CD8-positive, alpha-beta memory T cell (primary cell): ENCODE measurements around the gene PDE8B. TPM values are rescaled to one million over a fixed set of nuclear protein-coding genes. Genes with fewer than 3 reads are reported as not detected.
"Not testable (repeated sequence)": the region's sequence is repeated elsewhere in the genome, so short reads cannot be mapped to it uniquely, and the experiment has no call there.

Source experiments
- CTCF ChIA-PET: fragments of 350-600 bp; sonication (Branson Sonifier 250); formaldehyde crosslinking; loops from one replicate; lab custom pipeline; 2021; ENCODE audit warnings: antibody characterized with exemption; lab: Charles Lee
- POLR2A ChIA-PET: fragments of 350-600 bp; sonication (Branson Sonifier 250); formaldehyde crosslinking; loops from one replicate; lab custom pipeline; 2021; ENCODE audit warnings: antibody characterized with exemption; lab: Charles Lee
- DNase-seq, 5 donors: peaks; one replicate each; pipeline versions ENCODE4 v3.0.0 to v3.0.0-alpha.2; 2020 to 2022; ENCODE audit warnings: mixed read lengths in 1 of 5
- H3K27ac ChIP-seq: one replicate; pipeline ENCODE4 v1.7.0; 2013; ENCODE audit warnings: low read depth, mild to moderate bottlenecking, low read length, moderate library complexity
- H3K27me3 ChIP-seq: 2 replicates; pipeline ENCODE4 v1.7.0; 2013; ENCODE audit warnings: low read length, mild to moderate bottlenecking; ENCODE audit not compliant: insufficient read depth, poor library complexity, severe bottlenecking
- H3K36me3 ChIP-seq: 2 replicates; pipeline ENCODE4 v1.7.0; 2013; ENCODE audit warnings: mild to moderate bottlenecking, low read length, moderate library complexity; ENCODE audit not compliant: insufficient read depth
- H3K4me1 ChIP-seq: 2 replicates; pipeline ENCODE4 v1.7.0; 2013; ENCODE audit warnings: mild to moderate bottlenecking, low read length, moderate library complexity; ENCODE audit not compliant: insufficient read depth
- H3K4me3 ChIP-seq: 2 replicates; pipeline ENCODE4 v1.7.0; 2013; ENCODE audit warnings: mild to moderate bottlenecking, low read length
- H3K9me3 ChIP-seq: 2 replicates; pipeline ENCODE4 v1.7.0; 2013; ENCODE audit warnings: mild to moderate bottlenecking, low read length
- H3K27ac Mint-ChIP-seq, 8 donors: one replicate each; pipeline ENCODE4 v1.8.0; 2020 to 2021; ENCODE audit warnings: mixed read lengths in 8 of 8, mild to moderate bottlenecking in 6 of 8, inconsistent platforms in 3 of 8, moderate library complexity in 3 of 8
- H3K27me3 Mint-ChIP-seq, 2 donors: one replicate each; pipeline ENCODE4 v1.8.0; 2020 to 2021; ENCODE audit warnings: mixed read lengths in 2 of 2, mild to moderate bottlenecking in 1 of 2, moderate library complexity in 1 of 2
- H3K36me3 Mint-ChIP-seq, 3 donors: one replicate each; pipeline ENCODE4 v1.8.0; 2020 to 2021; ENCODE audit warnings: mixed read lengths in 3 of 3, inconsistent platforms in 1 of 3, mild to moderate bottlenecking in 1 of 3
- H3K4me1 Mint-ChIP-seq, 3 donors: one replicate each; pipeline ENCODE4 v1.8.0; 2020 to 2021; ENCODE audit warnings: mixed read lengths in 3 of 3, inconsistent platforms in 1 of 3, mild to moderate bottlenecking in 1 of 3
- H3K4me3 Mint-ChIP-seq, 7 donors: one replicate each; pipeline ENCODE4 v1.8.0; 2020 to 2021; ENCODE audit warnings: mixed read lengths in 7 of 7, mild to moderate bottlenecking in 6 of 7, moderate library complexity in 4 of 7, inconsistent platforms in 2 of 7
- H3K9me3 Mint-ChIP-seq, 5 donors: one replicate each; pipeline ENCODE4 v1.8.0; 2020 to 2022; ENCODE audit warnings: mixed read lengths in 5 of 5, mild to moderate bottlenecking in 3 of 5, moderate library complexity in 2 of 5, inconsistent platforms in 1 of 5
- polyA plus RNA-seq: library from polyadenylated mRNA; unstranded; fragments of 300-500 nt; fragmentation: Illumina TruSeq; gene quantifications from one replicate; pipeline ENCODE4 v1.2.3, GENCODE V29; 2021
- total RNA-seq, 2 experiments: library from RNA; stranded (reverse); gene quantifications; one replicate each; pipeline ENCODE4 v1.2.3, GENCODE V29; 2021

PDE8B gene
- total and polyA plus RNA-seq, 3 experiments from 2014 or later = 0.07 TPM; not detected in 2

GRCh38 chr5:77452351-77452750, 241.9 kb downstream of the PDE8B start:
- Mint-ChIP-seq H3K36me3 (peaks cover 25 to 65% (median 30%) of the 10 kb centered on the region in 3 donors), H3K9me3 (no peaks in the 10 kb centered on the region), H3K27me3 (no peaks in the 10 kb centered on the region), H3K4me3 (no peak overlapping the region), H3K4me1 (no peaks in the 10 kb centered on the region), H3K27ac (no peak overlapping the region)
- Histone ChIP-seq H3K27me3 (no peaks in the 10 kb centered on the region), H3K9me3 (no peaks in the 10 kb centered on the region), H3K4me3 (no peak overlapping the region), H3K27ac (no peak overlapping the region), H3K36me3 (no peaks in the 10 kb centered on the region), H3K4me1 (no peaks in the 10 kb centered on the region)
- ChIA-PET POLR2A (no interaction called here), CTCF (no interaction called here)
- DNase-seq = no peak

GRCh38 chr5:77454123-77454522, 243.6 kb downstream of the PDE8B start:
- Mint-ChIP-seq H3K27ac (no peak overlapping the region), H3K9me3 (no peaks in the 10 kb centered on the region), H3K4me1 (no peaks in the 10 kb centered on the region), H3K4me3 (no peak overlapping the region), H3K27me3 (no peaks in the 10 kb centered on the region), H3K36me3 (peaks cover 17 to 54% (median 19%) of the 10 kb centered on the region in 3 donors)
- H3K27ac ChIP-seq = no peak overlapping the region
- H3K4me3 ChIP-seq = no peak overlapping the region
- POLR2A ChIA-PET = no interaction called here
- DNase-seq = no peak
- no peaks in the 10 kb centered on the region for H3K36me3 ChIP-seq
- no peaks in the 10 kb centered on the region for H3K9me3 ChIP-seq
- H3K27me3 ChIP-seq = no peaks in the 10 kb centered on the region
- no peaks in the 10 kb centered on the region for H3K4me1 ChIP-seq
- CTCF ChIA-PET = no interaction called here

- Histone ChIP-seq H3K36me3 (no peaks in the 10 kb centered on the region), H3K4me1 (no peaks in the 10 kb centered on the region), H3K27ac (no peak overlapping the region), H3K4me3 (no peak overlapping the region), H3K9me3 (no peaks in the 10 kb centered on the region), H3K27me3 (no peaks in the 10 kb centered on the region)
- H3K36me3 Mint-ChIP-seq = peaks cover 5 to 36% (median 6%) of the 10 kb centered on the region in 3 donors
- no peak overlapping the region for H3K4me3 Mint-ChIP-seq
- no peaks in the 10 kb centered on the region for H3K27me3 Mint-ChIP-seq
- peaks cover 3 to 9% (median 6%) of the 10 kb centered on the region in 3 donors for H3K4me1 Mint-ChIP-seq
- H3K9me3 Mint-ChIP-seq = no peaks in the 10 kb centered on the region
- H3K27ac Mint-ChIP-seq = no peak overlapping the region
- CTCF ChIA-PET = no interaction called here
- POLR2A ChIA-PET = no interaction called here
- DNase-seq = no peak
Measured at GRCh38 chr5:77461287-77461686, 250.8 kb downstream of the PDE8B start.

- CTCF ChIA-PET = no interaction called here
- H3K27ac ChIP-seq = no peak overlapping the region
- DNase-seq = no peak
- POLR2A ChIA-PET = no interaction called here
- Mint-ChIP-seq H3K4me3 (no peak overlapping the region), H3K36me3 (peaks cover 8 to 29% (median 16%) of the 10 kb centered on the region in 3 donors), H3K27me3 (no peaks in the 10 kb centered on the region), H3K27ac (no peak overlapping the region), H3K4me1 (peaks cover 3 to 11% (median 8%) of the 10 kb centered on the region in 3 donors), H3K9me3 (peaks cover 0 to 2% (median 0%) of the 10 kb centered on the region in 5 donors)
- no peaks in the 10 kb centered on the region for H3K27me3 ChIP-seq
- H3K9me3 ChIP-seq = no peaks in the 10 kb centered on the region
- no peaks in the 10 kb centered on the region for H3K36me3 ChIP-seq
- no peak overlapping the region for H3K4me3 ChIP-seq
- H3K4me1 ChIP-seq = no peaks in the 10 kb centered on the region
Measured at GRCh38 chr5:77463905-77464304, 253.4 kb downstream of the PDE8B start.

- H3K4me1 ChIP-seq, H3K27ac Mint-ChIP-seq, DNase-seq, H3K27me3 ChIP-seq, POLR2A ChIA-PET, H3K4me3 ChIP-seq, H3K27ac ChIP-seq, CTCF ChIA-PET, H3K36me3 ChIP-seq, H3K27me3 Mint-ChIP-seq, H3K4me3 Mint-ChIP-seq, H3K9me3 ChIP-seq: not testable (repeated sequence)
- H3K4me1 Mint-ChIP-seq = peaks cover 3 to 15% (median 8%) of the 10 kb centered on the region in 3 donors
- peaks cover 11 to 45% (median 24%) of the 10 kb centered on the region in 3 donors for H3K36me3 Mint-ChIP-seq
- H3K9me3 Mint-ChIP-seq = peaks cover 1 to 13% (median 4%) of the 10 kb centered on the region in 5 donors
Measured at GRCh38 chr5:77468875-77469274, 258.4 kb downstream of the PDE8B start.

GRCh38 chr5:77475041-77475440, 264.6 kb downstream of the PDE8B start:
- H3K27ac ChIP-seq, DNase-seq, H3K27me3 ChIP-seq, CTCF ChIA-PET, H3K4me1 ChIP-seq, H3K36me3 ChIP-seq, H3K27me3 Mint-ChIP-seq, POLR2A ChIA-PET, H3K27ac Mint-ChIP-seq, H3K4me3 Mint-ChIP-seq, H3K4me3 ChIP-seq, H3K9me3 ChIP-seq, H3K4me1 Mint-ChIP-seq: not testable (repeated sequence)
- peaks cover 0 to 13% (median 3%) of the 10 kb centered on the region in 5 donors for H3K9me3 Mint-ChIP-seq
- H3K36me3 Mint-ChIP-seq = peaks cover 6 to 37% (median 28%) of the 10 kb centered on the region in 3 donors

Other genes starting within 250 kb of the PDE8B start
- gene AGGF1, start 180.3 kb upstream of the PDE8B start, total RNA-seq = 10 to 100 TPM; 31.1 to 35.1 TPM
- 30.2 TPM for gene AGGF1, start 180.3 kb upstream of the PDE8B start, polyA plus RNA-seq
- 1 to 10 TPM; 1.3 to 1.5 TPM for gene ZBED3, start 123.4 kb upstream of the PDE8B start, total RNA-seq
- 1.6 TPM for gene ZBED3, start 123.4 kb upstream of the PDE8B start, polyA plus RNA-seq